LNCaP clone FGC (cell line): ENCODE data around the gene GSTA2.
"Not testable (repeated sequence)": the region's sequence is repeated elsewhere in the genome, so short reads cannot be mapped to it uniquely, and the experiment has no call there.

ENCODE experiments used
- DNase-seq: peaks from one replicate; pipeline ENCODE4 v3.0.0-alpha.2; 2011; ENCODE audit warnings: low read depth
- H3K4me3 ChIP-seq: 2 replicates; pipeline ENCODE4 v1.5.1; 2011; ENCODE audit warnings: mild to moderate bottlenecking, low read depth, low read length, control low read depth
- TF ChIP-seq, protein P1 (sequence below): IDR thresholded peaks from 2 replicates; pipeline ENCODE4 v1.5.1; 2012; ENCODE audit warnings: mild to moderate bottlenecking; ENCODE audit not compliant: control insufficient read depth, insufficient read depth; ENCODE audit errors: extremely low read depth

Gene GSTA2

DNA sequence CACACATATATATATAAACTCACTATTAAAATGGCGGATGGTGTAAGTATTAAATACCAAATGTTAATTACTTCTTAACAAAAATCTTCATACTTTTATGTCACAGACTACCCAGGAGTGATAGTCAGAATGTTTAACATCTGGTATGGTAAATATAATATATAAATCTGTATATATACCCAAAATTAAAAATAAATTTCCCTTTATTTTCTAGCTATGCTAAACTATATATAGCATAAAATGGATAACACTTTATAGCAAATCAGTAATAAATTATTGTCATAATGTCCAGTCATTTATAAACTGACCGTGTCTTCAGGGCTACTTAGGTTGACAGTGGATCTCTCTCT lies 37.1 kb downstream of the GSTA2 start:
- DNase-seq, result no peak
- H3K4me3 ChIP-seq, result no peak overlapping the region
- TF ChIP-seq, protein P1, sequence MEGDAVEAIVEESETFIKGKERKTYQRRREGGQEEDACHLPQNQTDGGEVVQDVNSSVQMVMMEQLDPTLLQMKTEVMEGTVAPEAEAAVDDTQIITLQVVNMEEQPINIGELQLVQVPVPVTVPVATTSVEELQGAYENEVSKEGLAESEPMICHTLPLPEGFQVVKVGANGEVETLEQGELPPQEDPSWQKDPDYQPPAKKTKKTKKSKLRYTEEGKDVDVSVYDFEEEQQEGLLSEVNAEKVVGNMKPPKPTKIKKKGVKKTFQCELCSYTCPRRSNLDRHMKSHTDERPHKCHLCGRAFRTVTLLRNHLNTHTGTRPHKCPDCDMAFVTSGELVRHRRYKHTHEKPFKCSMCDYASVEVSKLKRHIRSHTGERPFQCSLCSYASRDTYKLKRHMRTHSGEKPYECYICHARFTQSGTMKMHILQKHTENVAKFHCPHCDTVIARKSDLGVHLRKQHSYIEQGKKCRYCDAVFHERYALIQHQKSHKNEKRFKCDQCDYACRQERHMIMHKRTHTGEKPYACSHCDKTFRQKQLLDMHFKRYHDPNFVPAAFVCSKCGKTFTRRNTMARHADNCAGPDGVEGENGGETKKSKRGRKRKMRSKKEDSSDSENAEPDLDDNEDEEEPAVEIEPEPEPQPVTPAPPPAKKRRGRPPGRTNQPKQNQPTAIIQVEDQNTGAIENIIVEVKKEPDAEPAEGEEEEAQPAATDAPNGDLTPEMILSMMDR, result no peak

DNA sequence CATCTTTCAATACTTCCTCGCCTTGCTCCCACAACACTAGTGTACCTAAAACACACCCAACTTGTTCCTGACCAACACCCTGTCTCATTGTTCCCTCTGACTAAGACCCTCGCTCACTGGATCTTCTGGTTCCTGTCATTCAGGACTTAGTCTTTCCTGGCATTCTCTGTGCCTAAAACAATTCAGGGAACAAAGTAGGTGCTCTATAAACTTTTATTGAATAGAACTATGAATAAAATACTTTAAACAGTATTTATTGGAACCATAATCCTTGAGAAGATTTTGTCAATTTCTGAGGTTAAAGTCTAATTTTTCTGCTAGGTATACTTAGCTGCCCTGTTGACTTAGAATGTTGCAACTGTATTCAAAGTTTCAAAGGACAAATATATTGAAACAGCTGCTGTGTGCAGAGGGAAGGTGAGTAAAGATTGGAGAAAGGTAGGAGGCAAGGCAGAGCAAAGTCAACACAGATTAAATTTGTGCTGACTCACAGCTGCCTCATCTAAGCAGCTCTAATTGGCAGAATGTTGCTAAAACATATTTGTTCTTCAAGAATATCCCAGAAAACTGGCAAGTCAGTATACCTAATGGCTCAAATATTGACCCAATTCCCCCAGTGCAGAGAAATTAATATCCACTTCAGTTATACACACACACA lies 37.6 kb downstream of the GSTA2 start:
- TF ChIP-seq, protein P1, result no peak
- peak; percentile 96 for DNase-seq
- H3K4me3 ChIP-seq, result no peak overlapping the region

DNA sequence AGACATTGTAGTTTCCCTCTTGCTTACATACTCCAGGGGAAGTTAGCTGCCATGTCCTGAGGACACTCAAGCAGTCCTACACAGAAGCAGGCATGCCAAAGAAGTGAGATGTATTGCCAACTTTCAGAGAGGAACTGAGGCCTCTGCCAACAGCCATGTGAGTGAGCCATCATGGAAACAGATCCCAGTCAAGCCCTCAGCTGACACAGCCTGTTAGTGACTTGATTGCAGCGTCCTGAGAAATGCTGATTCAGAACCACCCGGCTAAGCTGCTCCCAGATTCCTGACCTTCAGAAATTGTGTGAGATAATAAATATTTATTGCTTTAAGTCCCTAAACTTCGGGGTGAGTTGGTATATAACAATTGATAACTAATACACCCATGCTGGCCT lies 38.1 kb downstream of the GSTA2 start:
- TF ChIP-seq, protein P1, result no peak
- no peak for DNase-seq
- H3K4me3 ChIP-seq, result no peak overlapping the region

DNA sequence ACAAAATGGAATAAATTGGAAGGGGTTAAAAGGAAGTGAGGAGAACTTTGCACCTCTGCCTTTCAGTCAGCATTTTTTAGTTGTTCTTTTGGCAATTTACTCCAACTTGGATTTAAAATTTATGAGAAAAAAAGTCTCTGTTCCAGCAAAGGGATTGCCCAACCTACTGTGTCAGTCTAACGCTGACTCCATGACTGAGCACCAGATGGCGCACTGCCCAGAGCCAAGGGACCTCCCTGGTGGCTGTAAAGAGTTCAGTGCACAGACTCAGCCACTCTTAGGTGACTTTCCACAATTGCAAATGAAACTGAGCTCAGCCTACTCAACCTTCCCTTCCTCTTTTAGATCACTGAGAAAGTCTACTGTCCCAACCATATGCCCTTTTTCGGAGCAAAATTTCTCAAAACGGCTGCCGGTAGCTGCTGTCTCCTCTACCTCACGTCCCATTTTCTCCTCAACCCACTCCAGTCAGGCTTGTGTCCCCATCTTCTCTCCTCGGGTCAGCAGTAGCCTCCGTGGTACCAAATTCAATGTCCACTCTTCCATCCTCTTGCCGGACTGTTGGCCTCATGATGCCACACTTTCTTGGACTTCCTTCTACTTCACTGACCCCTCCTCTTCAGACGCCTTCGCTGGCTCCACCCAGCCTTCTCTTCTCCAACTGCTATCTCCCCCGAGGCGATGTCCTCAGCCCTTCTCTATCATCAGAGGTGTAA lies 38.7 kb downstream of the GSTA2 start:
- DNase-seq, result peak; percentile 68
- H3K4me3 ChIP-seq, result no peak overlapping the region
- TF ChIP-seq, protein P1, result peak; percentile 80

DNA sequence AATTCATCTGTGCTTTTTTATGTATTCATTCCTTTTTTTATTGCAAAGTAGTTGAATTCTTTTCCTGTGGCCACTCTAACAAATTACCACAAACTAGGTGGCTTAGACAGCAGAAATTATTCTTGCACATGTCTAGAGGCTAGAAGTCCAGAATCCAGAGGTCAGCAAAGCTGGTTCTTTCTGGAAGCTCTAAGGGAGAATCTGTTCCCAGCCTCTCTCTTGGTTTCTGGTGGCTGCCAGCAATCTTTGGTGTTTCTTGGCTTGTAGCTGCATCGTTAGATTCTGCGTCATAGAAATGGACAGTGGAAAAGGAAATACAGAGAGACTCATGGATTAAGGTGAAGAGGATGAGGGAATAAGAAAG lies 39.3 kb downstream of the GSTA2 start:
- DNase-seq, result no peak
- TF ChIP-seq, protein P1, result no peak

DNA sequence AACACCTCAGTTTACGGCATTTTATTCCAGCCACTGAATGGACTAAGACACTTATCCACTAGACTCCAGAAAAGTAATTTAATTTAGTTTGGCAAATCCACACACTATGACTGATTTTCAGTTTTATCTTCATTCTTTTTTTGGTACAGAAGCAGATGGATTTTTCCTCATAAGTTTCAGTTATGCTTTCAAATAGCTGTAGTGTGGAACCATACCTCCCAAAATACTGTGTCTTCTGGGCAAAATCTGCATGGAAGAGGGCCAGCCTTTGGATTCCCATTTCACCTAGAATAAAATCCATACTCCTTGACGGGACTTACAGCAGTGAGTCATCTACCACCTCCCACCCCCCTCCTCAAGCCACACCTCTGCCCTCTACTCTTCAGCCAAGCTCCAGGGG lies 43.0 kb downstream of the GSTA2 start:
- no peak overlapping the region for H3K4me3 ChIP-seq
- no peak for DNase-seq
- TF ChIP-seq, protein P1, result no peak

More for the DNA sequence above, 39.3 kb downstream of the GSTA2 start:
- H3K4me3 ChIP-seq, result no peak overlapping the region

DNA sequence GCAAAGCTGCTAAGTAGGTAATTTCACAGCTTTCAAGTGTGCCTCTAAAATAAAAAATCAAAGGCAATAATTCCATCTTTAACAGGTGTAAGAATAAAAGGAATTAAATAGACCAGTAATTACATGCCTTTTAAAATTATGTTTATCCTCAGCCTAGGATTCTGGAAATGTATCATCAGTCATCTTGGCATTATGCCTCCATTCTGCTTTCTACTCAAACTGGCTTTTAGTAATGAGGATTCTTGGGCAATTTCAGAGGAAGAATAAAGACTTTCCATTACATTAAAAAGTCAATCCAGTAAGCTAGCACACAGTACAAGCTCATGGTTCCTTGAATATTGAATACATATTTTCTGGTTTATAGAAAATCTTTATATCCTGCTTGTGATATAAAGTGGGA lies 44.7 kb downstream of the GSTA2 start:
- TF ChIP-seq, protein P1, result no peak
- H3K4me3 ChIP-seq, result no peak overlapping the region
- DNase-seq, result no peak

DNA sequence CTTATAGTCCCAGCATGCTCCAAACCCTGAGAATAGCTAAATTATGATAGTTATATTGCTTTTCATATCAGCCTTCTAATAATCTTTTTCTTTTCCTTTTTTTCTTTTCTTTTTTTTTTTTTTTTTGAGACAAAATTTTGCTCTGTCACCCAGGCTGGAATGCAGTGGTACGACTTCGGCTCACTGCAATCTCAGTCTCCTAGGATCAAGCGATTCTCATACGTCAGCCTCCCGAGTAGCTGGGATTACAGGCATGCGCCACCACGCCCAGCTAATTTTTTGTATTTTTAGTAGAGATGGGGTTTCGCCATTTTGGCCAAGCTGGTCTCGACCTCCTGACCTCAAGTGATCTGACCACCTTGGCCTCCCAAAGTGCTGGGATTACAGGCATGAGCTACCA lies 48.5 kb downstream of the GSTA2 start:
- H3K4me3 ChIP-seq, DNase-seq: not testable (repeated sequence)
